AG20443 (cell line): Measurements from ENCODE around the gene DLGAP4.
"Not testable (repeated sequence)": the region's sequence is repeated elsewhere in the genome, so short reads cannot be mapped to it uniquely, and the experiment has no call there.

ENCODE experiments used
- DNase-seq: peaks from one replicate; pipeline ENCODE4 v3.0.0; 2012; ENCODE audit warnings: low spot score, mixed read lengths

The DLGAP4 gene

GRCh38 chr20:36355469-36356171 lies 49.5 kb downstream of the DLGAP4 start:
- DNase-seq = no peak

GRCh38 chr20:36359668-36360406 lies 53.7 kb downstream of the DLGAP4 start:
- DNase-seq = no peak

- no peak for DNase-seq
Measured at GRCh38 chr20:36360429-36360828, 54.3 kb downstream of the DLGAP4 start.

GRCh38 chr20:36361406-36361805 lies 55.3 kb downstream of the DLGAP4 start:
- DNase-seq = no peak

GRCh38 chr20:36362261-36362660 lies 56.1 kb downstream of the DLGAP4 start:
- no peak for DNase-seq

- DNase-seq = no peak
Measured at GRCh38 chr20:36362978-36363713, 57.0 kb downstream of the DLGAP4 start.

GRCh38 chr20:36364506-36364905 lies 58.4 kb downstream of the DLGAP4 start:
- DNase-seq = no peak

GRCh38 chr20:36366623-36367369 lies 60.7 kb downstream of the DLGAP4 start:
- no peak for DNase-seq

- no peak for DNase-seq
Measured at GRCh38 chr20:36367370-36367745, 61.2 kb downstream of the DLGAP4 start.

- DNase-seq = no peak
Measured at GRCh38 chr20:36367907-36368799, 62.0 kb downstream of the DLGAP4 start.

- no peak for DNase-seq
Measured at GRCh38 chr20:36368869-36369268, 62.7 kb downstream of the DLGAP4 start.

GRCh38 chr20:36369739-36370138 lies 63.6 kb downstream of the DLGAP4 start:
- no peak for DNase-seq

- no peak for DNase-seq
Measured at GRCh38 chr20:36370991-36371790, 65.1 kb downstream of the DLGAP4 start.

- no peak for DNase-seq
Measured at GRCh38 chr20:36372666-36373065, 66.5 kb downstream of the DLGAP4 start.

GRCh38 chr20:36373089-36373488 lies 67.0 kb downstream of the DLGAP4 start:
- no peak for DNase-seq

- DNase-seq = no peak
Measured at GRCh38 chr20:36374995-36375394, 68.9 kb downstream of the DLGAP4 start.

GRCh38 chr20:36377348-36378326 lies 71.5 kb downstream of the DLGAP4 start:
- DNase-seq = no peak

- DNase-seq = no peak
Measured at GRCh38 chr20:36378686-36379085, 72.5 kb downstream of the DLGAP4 start.

GRCh38 chr20:36379914-36380313 lies 73.8 kb downstream of the DLGAP4 start:
- DNase-seq = not testable (repeated sequence)
